ENCODE data around the gene PLEKHM2.
A peak's percentile ranks its signal among the peaks of the same experiment; 100 is the strongest.

DNA sequence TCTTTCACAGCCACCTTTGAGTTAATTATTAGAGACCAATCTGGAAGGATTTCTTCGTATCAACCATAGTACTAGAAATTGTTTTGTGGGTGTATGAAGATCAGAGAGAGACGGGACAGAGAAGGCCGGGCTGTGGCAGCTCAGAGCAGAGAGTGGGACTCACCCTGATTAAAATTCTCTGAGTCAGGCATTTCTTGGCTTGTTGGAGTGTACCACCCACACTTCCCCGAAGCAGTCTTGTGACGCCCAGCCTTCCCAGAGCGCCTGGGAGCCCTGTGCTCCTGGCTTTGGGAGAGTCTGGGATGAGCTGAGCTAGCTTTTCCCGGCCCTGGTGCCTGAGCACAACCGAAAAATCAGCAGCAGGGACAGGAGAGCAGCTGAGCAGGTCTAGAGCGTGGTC, 19.4 kb downstream of the PLEKHM2 start:
- no peak for TF ChIP-seq EP300 (IDR thresholded peaks at IDR 0.05)
- TF ChIP-seq, protein P1, sequence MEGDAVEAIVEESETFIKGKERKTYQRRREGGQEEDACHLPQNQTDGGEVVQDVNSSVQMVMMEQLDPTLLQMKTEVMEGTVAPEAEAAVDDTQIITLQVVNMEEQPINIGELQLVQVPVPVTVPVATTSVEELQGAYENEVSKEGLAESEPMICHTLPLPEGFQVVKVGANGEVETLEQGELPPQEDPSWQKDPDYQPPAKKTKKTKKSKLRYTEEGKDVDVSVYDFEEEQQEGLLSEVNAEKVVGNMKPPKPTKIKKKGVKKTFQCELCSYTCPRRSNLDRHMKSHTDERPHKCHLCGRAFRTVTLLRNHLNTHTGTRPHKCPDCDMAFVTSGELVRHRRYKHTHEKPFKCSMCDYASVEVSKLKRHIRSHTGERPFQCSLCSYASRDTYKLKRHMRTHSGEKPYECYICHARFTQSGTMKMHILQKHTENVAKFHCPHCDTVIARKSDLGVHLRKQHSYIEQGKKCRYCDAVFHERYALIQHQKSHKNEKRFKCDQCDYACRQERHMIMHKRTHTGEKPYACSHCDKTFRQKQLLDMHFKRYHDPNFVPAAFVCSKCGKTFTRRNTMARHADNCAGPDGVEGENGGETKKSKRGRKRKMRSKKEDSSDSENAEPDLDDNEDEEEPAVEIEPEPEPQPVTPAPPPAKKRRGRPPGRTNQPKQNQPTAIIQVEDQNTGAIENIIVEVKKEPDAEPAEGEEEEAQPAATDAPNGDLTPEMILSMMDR (IDR thresholded peaks at IDR 0.05) = no peak
- peak in 1 of 2 donors; percentile 56 for TF ChIP-seq POLR2A (IDR thresholded peaks at IDR 0.05)

Data from suprapubic skin (tissue), 3 donors.